ENCODE results near the gene GHR. TPM values are rescaled to one million over a fixed set of nuclear protein-coding genes. Genes with fewer than 3 reads are reported as not detected.

GHR gene
- total and polyA plus RNA-seq, 2 donors (not counting 3 experiments of a cell fraction or from before 2014, with no cell fraction given), result 0.27 to 0.28 TPM

- intact Hi-C loops (cut with micrococcal nuclease) (no loop called here), dilution Hi-C loops (cut with MboI; ENCODE audit: extremely low pct_ligation_motif_present, low sequenced_read_pairs) (no loop called here)
- Histone ChIP-seq H3K27me3 (ENCODE audit: control insufficient read depth in 2 of 2, insufficient read depth in 2 of 2, low read length in 2 of 2) (no peaks in the 10 kb centered on the region), H3K4me1 (ENCODE audit: control insufficient read depth, extremely low read depth, insufficient read depth, low read length) (no peaks in the 10 kb centered on the region), H4K20me1 (replicated peaks; ENCODE audit: control insufficient read depth, extremely low read depth, insufficient read depth, low read length) (no peaks in the 10 kb centered on the region), H3K9me1 (replicated peaks; ENCODE audit: control insufficient read depth, extremely low read depth, insufficient read depth, low read length) (no peaks in the 10 kb centered on the region), H3K4me3 (replicated peaks in 1 of 3; ENCODE audit: insufficient read depth in 1 of 3, low read depth in 1 of 3, low read length in 3 of 3) (no peak overlapping the region), H2AFZ (ENCODE audit: low read depth, low read length) (no peak overlapping the region), H3K9ac (replicated peaks; ENCODE audit: extremely low read depth, insufficient read depth, low read length) (no peak overlapping the region), H3K4me2 (ENCODE audit: insufficient read depth, low read length) (no peak overlapping the region), H3K27ac (ENCODE audit: insufficient read depth, low read depth, low read length) (no peak overlapping the region), H3K9me3 (replicated peaks; ENCODE audit: control insufficient read depth, insufficient read depth, low read length) (no peaks in the 10 kb centered on the region), H3K79me2 (ENCODE audit: control insufficient read depth, insufficient read depth, low read length) (no peaks in the 10 kb centered on the region), H3K36me3 (ENCODE audit: control insufficient read depth in 2 of 2, extremely low read depth in 1 of 2, insufficient read depth in 2 of 2, low read length in 2 of 2) (no peaks in the 10 kb centered on the region)
- no peak for TF ChIP-seq FOS (IDR thresholded peaks at IDR 0.05; ENCODE audit: borderline replicate concordance, insufficient read depth, low read length)
- TF ChIP-seq MYC (IDR thresholded peaks at IDR 0.05; ENCODE audit: low read depth, low read length), result no peak
- no peak for TF ChIP-seq MAX (IDR thresholded peaks at IDR 0.05; ENCODE audit: insufficient read depth, insufficient read length)
- TF ChIP-seq CTCF (IDR thresholded peaks at IDR 0.05; ENCODE audit: extremely low read depth in 1 of 2, insufficient read depth in 1 of 2, low read depth in 1 of 2, low read length in 2 of 2), result no peak
- no peak for TF ChIP-seq GATA2 (IDR thresholded peaks at IDR 0.05; ENCODE audit: insufficient read depth, insufficient read length, low read depth, low read length)
- TF ChIP-seq POLR2A (IDR thresholded peaks at IDR 0.05; ENCODE audit: low read depth, low read length), result no peak
- TF ChIP-seq EZH2 (IDR thresholded peaks at IDR 0.05; ENCODE audit: borderline replicate concordance, low read depth, low read length, severe bottlenecking), result no peak
- no peak for TF ChIP-seq JUN (IDR thresholded peaks at IDR 0.05; ENCODE audit: borderline replicate concordance, insufficient read depth, insufficient read length, low read depth)
- no peak for TF ChIP-seq POLR2AphosphoS5 (IDR thresholded peaks at IDR 0.05; ENCODE audit: insufficient read depth, low read depth, low read length)
- CTCF ChIA-PET, result no interaction called here
- POLR2A ChIA-PET, result no interaction called here
- BruUV-seq (replicated peaks), result no TSS peak
- DNase-seq (ENCODE audit: low read depth, low spot score) (no peak), FAIRE-seq (no peak)
Measured at GRCh38 chr5:42494414-42494813, 71.2 kb downstream of the GHR start.
